GM18861 (cell line): ENCODE measurements around the gene USP12.
"Not testable (repeated sequence)": the region's sequence is repeated elsewhere in the genome, so short reads cannot be mapped to it uniquely, and the experiment has no call there.

Experiments used
- ATAC-seq: cut with Tn5 transposase; IDR thresholded peaks from one replicate; pipeline ENCODE4 v1.9.1; 2021; ENCODE audit not compliant: unreplicated experiment

USP12 gene

GRCh38 chr13:27171244-27171826 lies at the start of gene USP12:
Gene USP12, minus strand, starts transcription at chr13:27171811. Its CDS starts 172 bp downstream, at chr13:27171639.
- ATAC-seq, result no peak

GRCh38 chr13:27219611-27220010 lies 48.0 kb upstream of the USP12 start:
- ATAC-seq, result no peak

GRCh38 chr13:27218861-27219260 lies 47.2 kb upstream of the USP12 start:
- ATAC-seq, result not testable (repeated sequence)

GRCh38 chr13:27217791-27218190 lies 46.2 kb upstream of the USP12 start:
- not testable (repeated sequence) for ATAC-seq

- ATAC-seq, result not testable (repeated sequence)
Measured at GRCh38 chr13:27213386-27213785, 41.8 kb upstream of the USP12 start.

GRCh38 chr13:27211771-27212364 lies 40.3 kb upstream of the USP12 start:
- no peak for ATAC-seq

- no peak for ATAC-seq
Measured at GRCh38 chr13:27211271-27211670, 39.7 kb upstream of the USP12 start.

GRCh38 chr13:27208514-27208913 lies 36.9 kb upstream of the USP12 start:
- ATAC-seq, result no peak

GRCh38 chr13:27203854-27204253 lies 32.2 kb upstream of the USP12 start:
- no peak for ATAC-seq

GRCh38 chr13:27203186-27203585 lies 31.6 kb upstream of the USP12 start:
- ATAC-seq, result no peak

- no peak for ATAC-seq
Measured at GRCh38 chr13:27201661-27202060, 30.1 kb upstream of the USP12 start.

GRCh38 chr13:27200413-27201070 lies 28.9 kb upstream of the USP12 start:
- ATAC-seq, result no peak

- no peak for ATAC-seq
Measured at GRCh38 chr13:27199696-27200095, 28.1 kb upstream of the USP12 start.

GRCh38 chr13:27199211-27199610 lies 27.6 kb upstream of the USP12 start:
- ATAC-seq, result no peak

GRCh38 chr13:27194895-27195764 lies 23.5 kb upstream of the USP12 start:
- no peak for ATAC-seq

- no peak for ATAC-seq
Measured at GRCh38 chr13:27194209-27194608, 22.6 kb upstream of the USP12 start.

GRCh38 chr13:27193496-27193895 lies 21.9 kb upstream of the USP12 start:
- no peak for ATAC-seq

GRCh38 chr13:27192973-27193372 lies 21.4 kb upstream of the USP12 start:
- no peak for ATAC-seq

GRCh38 chr13:27192367-27192766 lies 20.8 kb upstream of the USP12 start:
- not testable (repeated sequence) for ATAC-seq

- ATAC-seq, result no peak
Measured at GRCh38 chr13:27189192-27189591, 17.6 kb upstream of the USP12 start.

- no peak for ATAC-seq
Measured at GRCh38 chr13:27188239-27188638, 16.6 kb upstream of the USP12 start.
